Sigmoid colon (tissue), 7 donors: ENCODE results near the gene ELAC2. TPM values are rescaled to one million over a fixed set of nuclear protein-coding genes. Genes with fewer than 3 reads are reported as not detected.
A peak's percentile ranks its signal among the peaks of the same experiment; 100 is the strongest.

Experiments
- DNase-seq: peaks from one replicate; pipeline ENCODE4 v3.0.0-alpha.2; 2019
- H3K27ac ChIP-seq, 4 donors: fragments of 200-600 bp; sonication (generic); one replicate each; pipeline ENCODE4 v1.5.1; 2016 to 2019; ENCODE audit warnings: mild to moderate bottlenecking in 1 of 4
- H3K27me3 ChIP-seq, 3 donors: fragments of 200-600 bp; sonication (generic); one replicate each; pipeline ENCODE4 v1.5.1; 2019; ENCODE audit warnings: mild to moderate bottlenecking in 1 of 3
- H3K36me3 ChIP-seq, 4 donors: fragments of 200-600 bp; sonication (generic); one replicate each; pipeline ENCODE4 v1.5.1; 2016 to 2019
- H3K4me1 ChIP-seq, 4 donors: fragments of 200-600 bp; sonication (generic); one replicate each; pipeline ENCODE4 v1.5.1; 2017 to 2019
- H3K4me3 ChIP-seq, 4 donors: fragments of 200-600 bp; sonication (generic); one replicate each; pipeline ENCODE4 v1.5.1; 2017 to 2019; ENCODE audit warnings: mild to moderate bottlenecking in 2 of 4, moderate library complexity in 1 of 4
- H3K9me3 ChIP-seq, 4 donors: fragments of 200-600 bp in 3 of 4; sonication (generic) in 3 of 4; one replicate each; pipeline versions ENCODE4 v1.5.1 to v1.6.1; 2013 to 2019
- CTCF ChIP-seq, 4 experiments: fragments of 450-650 bp in 3 of 4; fragments of 200-600 bp in 1 of 4; IDR thresholded peaks; one replicate each; pipeline ENCODE4 v1.5.1; 2016 to 2019; ENCODE audit warnings: antibody characterized with exemption in 4 of 4, mild to moderate bottlenecking in 3 of 4, moderate library complexity in 2 of 4
- EP300 ChIP-seq, 4 donors: sonication (generic); formaldehyde crosslinking; IDR thresholded peaks; one replicate each; pipeline ENCODE4 v1.6.1; 2017; ENCODE audit warnings: antibody characterized with exemption in 4 of 4
- POLR2A ChIP-seq, 2 donors: fragments of 450-650 bp; IDR thresholded peaks; one replicate each; pipeline ENCODE4 v1.6.1; 2016; ENCODE audit warnings: antibody characterized with exemption in 2 of 2, mild to moderate bottlenecking in 2 of 2, moderate library complexity in 2 of 2
- POLR2AphosphoS5 ChIP-seq, 4 donors: sonication (generic); formaldehyde crosslinking; IDR thresholded peaks; one replicate each; pipeline ENCODE4 v1.6.1; 2017; ENCODE audit warnings: antibody characterized with exemption in 4 of 4
- WGBS, 2 donors: extraction: QIAGEN DNeasy Blood & Tissue Kit; methylation state at CpG; one replicate each; pipeline ENCODE4 v1.1.7; 2013; 5-methylcytosine and 5-hydroxymethylcytosine counted together
- intact Hi-C: fragments of 100-400 bp; cut with DNase I; formaldehyde crosslinking; loops from one replicate; pipeline ENCODE4 v1.15.1; 2023
- polyA plus RNA-seq, 3 donors: library from polyadenylated mRNA; stranded (reverse); fragments of 200-250 nt; gene quantifications; one replicate each; pipeline ENCODE4 v1.2.3, GENCODE V29; 2013
- total RNA-seq, 4 donors: library from RNA; depleted of rRNA; stranded (reverse); fragments of >200 nt; gene quantifications; one replicate each; pipeline ENCODE4 v1.1.0, GENCODE V29; 2016
- donor health status: healthy with polysubstance abuse.
- donor health status: Bipolar disorder and iron deficiency.
- donor health status: healthy.

ELAC2 gene
- total and polyA plus RNA-seq, 7 donors = 12.7 to 67.0 (median 46.9) TPM

- WGBS, 2 donors = 90 to 92% methylated on average over 19 of the region's 19 CpGs
- Histone ChIP-seq H3K36me3 (peaks cover 53 to 97% (median 76%) of the 10 kb centered on the region in 4 donors), H3K4me3 (no peak overlapping the region), H3K9me3 (no peaks in the 10 kb centered on the region), H3K27ac (no peak overlapping the region), H3K27me3 (no peaks in the 10 kb centered on the region), H3K4me1 (no peaks in the 10 kb centered on the region)
- no peak for DNase-seq
- no peak for TF ChIP-seq POLR2A (IDR thresholded peaks at IDR 0.05)
- no peak for TF ChIP-seq CTCF (IDR thresholded peaks at IDR 0.05)
- no peak for TF ChIP-seq POLR2AphosphoS5 (IDR thresholded peaks at IDR 0.05)
- TF ChIP-seq EP300 (IDR thresholded peaks at IDR 0.05) = no peak
- intact Hi-C loops = no loop called here
Measured at GRCh38 chr17:12994341-12995074, 23.3 kb downstream of the ELAC2 start.

- TF ChIP-seq CTCF (IDR thresholded peaks at IDR 0.05) (no peak), POLR2AphosphoS5 (IDR thresholded peaks at IDR 0.05) (no peak), EP300 (IDR thresholded peaks at IDR 0.05) (no peak), POLR2A (IDR thresholded peaks at IDR 0.05) (no peak)
- H3K4me1 ChIP-seq = no peaks in the 10 kb centered on the region
- H3K27ac ChIP-seq = no peak overlapping the region
- 89 to 94% methylated on average over 14 of the region's 14 CpGs for WGBS, 2 donors
- peaks cover 45 to 88% (median 67%) of the 10 kb centered on the region in 4 donors for H3K36me3 ChIP-seq
- intact Hi-C loops = no loop called here
- no peak overlapping the region for H3K4me3 ChIP-seq
- DNase-seq = peak; percentile 46
- no peaks in the 10 kb centered on the region for H3K9me3 ChIP-seq
- H3K27me3 ChIP-seq = no peaks in the 10 kb centered on the region
Measured at GRCh38 chr17:12993631-12994030, 24.2 kb downstream of the ELAC2 start.

- 95 to 96% methylated on average over 14 of the region's 14 CpGs for WGBS, 2 donors
- no peak overlapping the region for H3K27ac ChIP-seq
- no peaks in the 10 kb centered on the region for H3K4me1 ChIP-seq
- H3K9me3 ChIP-seq = no peaks in the 10 kb centered on the region
- no peak for DNase-seq
- H3K36me3 ChIP-seq = peaks cover 45 to 79% (median 57%) of the 10 kb centered on the region in 4 donors
- H3K27me3 ChIP-seq = no peaks in the 10 kb centered on the region
- intact Hi-C loops = no loop called here
- TF ChIP-seq EP300 (IDR thresholded peaks at IDR 0.05) (no peak), POLR2A (IDR thresholded peaks at IDR 0.05) (no peak), POLR2AphosphoS5 (IDR thresholded peaks at IDR 0.05) (no peak), CTCF (IDR thresholded peaks at IDR 0.05) (no peak)
- H3K4me3 ChIP-seq = no peak overlapping the region
Measured at GRCh38 chr17:12992676-12993075, 25.2 kb downstream of the ELAC2 start.

GRCh38 chr17:12990926-12991325 is 26.9 kb downstream of the ELAC2 start:
- Histone ChIP-seq H3K27me3 (no peaks in the 10 kb centered on the region), H3K4me3 (no peak overlapping the region), H3K27ac (no peak overlapping the region), H3K36me3 (peaks cover 33 to 61% (median 40%) of the 10 kb centered on the region in 4 donors), H3K9me3 (no peaks in the 10 kb centered on the region), H3K4me1 (no peaks in the 10 kb centered on the region)
- DNase-seq = no peak
- no peak for TF ChIP-seq EP300 (IDR thresholded peaks at IDR 0.05)
- no peak for TF ChIP-seq CTCF (IDR thresholded peaks at IDR 0.05)
- TF ChIP-seq POLR2AphosphoS5 (IDR thresholded peaks at IDR 0.05) = no peak
- no peak for TF ChIP-seq POLR2A (IDR thresholded peaks at IDR 0.05)
- WGBS, 2 donors = 89 to 93% methylated on average over 12 of the region's 12 CpGs
- intact Hi-C loops = no loop called here
